Fibroblast of the aortic adventitia (primary cell): Measurements from ENCODE around the gene AMIGO3. TPM values are rescaled to one million over a fixed set of nuclear protein-coding genes. Genes with fewer than 3 reads are reported as not detected.

ENCODE experiments used
- DNase-seq: peaks from one replicate; pipeline ENCODE4 v3.0.0-alpha.2; 2010; ENCODE audit warnings: low read depth
- H3K4me3 ChIP-seq: 2 replicates; pipeline ENCODE4 v1.5.1; 2011; ENCODE audit warnings: low read depth, mild to moderate bottlenecking, control low read depth, low read length, moderate library complexity
- total RNA-seq: library from RNA; depleted of rRNA; stranded (reverse); fragments of >200 nt; gene quantifications from 2 replicates; pipeline ENCODE4 v1.2.3, GENCODE V29; 2012; ENCODE audit warnings: low replicate concordance
- TF ChIP-seq, protein P1 (sequence below): IDR thresholded peaks from 2 replicates; pipeline ENCODE4 v1.5.1; 2011; ENCODE audit warnings: mild to moderate bottlenecking, low read length, control low read depth, inconsistent platforms; ENCODE audit not compliant: insufficient read depth

AMIGO3 gene
- total RNA-seq, 1 donor = 0.27 TPM

DNA sequence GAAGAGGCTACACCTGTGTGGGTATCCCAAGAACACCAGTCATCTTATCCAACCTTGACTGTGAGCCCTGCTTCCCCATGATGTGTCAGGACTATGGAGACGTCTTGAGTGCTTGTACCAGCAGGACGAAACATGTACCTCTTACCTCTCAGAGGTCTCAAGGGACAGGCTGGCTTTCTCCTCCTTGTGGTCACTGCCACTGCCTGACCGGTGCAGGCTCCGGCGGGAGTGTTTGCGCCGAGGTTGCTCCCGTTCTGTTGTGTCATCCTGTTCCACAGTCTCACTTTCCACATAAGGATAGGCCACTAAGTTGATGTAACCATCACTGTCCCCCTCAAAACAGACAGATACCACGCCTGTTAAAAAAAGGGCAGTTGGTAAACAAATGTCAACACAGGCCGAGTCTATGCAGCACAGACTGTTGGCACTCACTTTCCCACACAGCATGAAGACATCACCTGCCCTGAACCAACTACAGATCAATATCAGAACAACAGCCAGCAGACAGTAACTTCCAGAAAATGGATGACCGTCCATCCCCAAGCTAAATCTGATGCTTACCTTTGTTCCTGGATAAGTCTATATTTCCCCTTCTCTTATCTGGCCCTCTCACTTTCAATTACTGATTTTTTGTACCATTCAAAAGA lies 18.7 kb upstream of the AMIGO3 start:
- H3K4me3 ChIP-seq = no peak overlapping the region
- DNase-seq = no peak
- TF ChIP-seq, protein P1, sequence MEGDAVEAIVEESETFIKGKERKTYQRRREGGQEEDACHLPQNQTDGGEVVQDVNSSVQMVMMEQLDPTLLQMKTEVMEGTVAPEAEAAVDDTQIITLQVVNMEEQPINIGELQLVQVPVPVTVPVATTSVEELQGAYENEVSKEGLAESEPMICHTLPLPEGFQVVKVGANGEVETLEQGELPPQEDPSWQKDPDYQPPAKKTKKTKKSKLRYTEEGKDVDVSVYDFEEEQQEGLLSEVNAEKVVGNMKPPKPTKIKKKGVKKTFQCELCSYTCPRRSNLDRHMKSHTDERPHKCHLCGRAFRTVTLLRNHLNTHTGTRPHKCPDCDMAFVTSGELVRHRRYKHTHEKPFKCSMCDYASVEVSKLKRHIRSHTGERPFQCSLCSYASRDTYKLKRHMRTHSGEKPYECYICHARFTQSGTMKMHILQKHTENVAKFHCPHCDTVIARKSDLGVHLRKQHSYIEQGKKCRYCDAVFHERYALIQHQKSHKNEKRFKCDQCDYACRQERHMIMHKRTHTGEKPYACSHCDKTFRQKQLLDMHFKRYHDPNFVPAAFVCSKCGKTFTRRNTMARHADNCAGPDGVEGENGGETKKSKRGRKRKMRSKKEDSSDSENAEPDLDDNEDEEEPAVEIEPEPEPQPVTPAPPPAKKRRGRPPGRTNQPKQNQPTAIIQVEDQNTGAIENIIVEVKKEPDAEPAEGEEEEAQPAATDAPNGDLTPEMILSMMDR = no peak

DNA sequence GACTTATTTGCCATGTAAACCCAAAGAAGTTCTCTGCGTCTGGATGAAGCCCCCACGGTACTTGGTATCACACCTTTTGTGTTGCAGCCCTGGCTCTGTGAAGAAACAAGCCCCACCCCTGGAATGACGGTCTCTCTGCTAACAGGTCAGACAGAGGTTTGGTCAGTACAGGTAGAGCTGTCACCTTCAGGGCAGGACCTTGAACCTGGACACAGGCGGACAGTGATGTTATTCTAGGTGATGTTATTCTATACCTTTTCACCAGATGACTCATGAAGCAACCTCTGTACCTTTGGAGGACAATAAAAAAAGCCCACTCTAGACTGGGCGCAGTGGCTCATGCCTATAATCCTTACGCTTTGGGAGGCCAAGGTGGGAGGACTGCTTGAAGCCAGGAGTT lies 15.3 kb upstream of the AMIGO3 start:
- TF ChIP-seq, protein P1 = no peak
- no peak for DNase-seq
- no peak overlapping the region for H3K4me3 ChIP-seq

DNA sequence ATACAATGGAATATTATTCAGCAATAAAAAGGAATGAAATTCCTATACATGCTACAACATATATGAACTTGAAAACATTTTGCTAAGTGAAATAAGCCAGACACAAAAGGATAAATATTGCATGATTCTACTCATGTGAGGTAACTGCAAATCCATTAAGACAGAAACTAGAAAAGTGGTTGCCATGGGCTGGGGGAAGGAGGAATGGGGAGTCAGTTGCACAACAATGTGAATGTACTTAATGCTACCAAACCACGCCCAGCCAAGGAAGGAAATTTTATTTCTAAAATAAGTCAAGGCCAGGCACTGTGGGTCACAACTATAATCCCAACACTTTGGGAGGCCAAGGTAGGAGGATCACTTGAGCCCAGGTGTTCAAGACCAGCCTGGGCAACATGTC lies 14.1 kb upstream of the AMIGO3 start:
- TF ChIP-seq, protein P1 = no peak
- no peak overlapping the region for H3K4me3 ChIP-seq
- DNase-seq = no peak

DNA sequence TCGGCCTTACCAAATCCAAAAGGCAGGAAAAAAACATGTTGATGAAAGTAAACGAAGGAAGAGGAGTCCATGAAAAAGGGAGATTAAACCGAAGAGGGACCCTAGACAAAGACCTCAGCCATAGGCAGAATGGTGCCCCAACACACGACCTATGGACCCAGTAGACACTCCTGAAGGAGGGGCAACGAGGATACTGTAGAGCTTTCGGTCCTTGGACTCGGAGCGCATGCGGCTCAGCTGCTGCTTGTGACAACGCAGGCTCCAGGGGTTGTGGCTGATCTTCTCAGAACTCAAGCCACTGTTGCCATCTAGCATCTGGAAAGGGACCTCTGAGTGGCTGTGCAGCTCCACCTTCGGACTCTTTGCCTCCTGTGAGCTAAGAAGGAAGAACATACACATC lies 13.1 kb upstream of the AMIGO3 start:
- TF ChIP-seq, protein P1 = no peak
- DNase-seq = no peak
- H3K4me3 ChIP-seq = no peak overlapping the region

DNA sequence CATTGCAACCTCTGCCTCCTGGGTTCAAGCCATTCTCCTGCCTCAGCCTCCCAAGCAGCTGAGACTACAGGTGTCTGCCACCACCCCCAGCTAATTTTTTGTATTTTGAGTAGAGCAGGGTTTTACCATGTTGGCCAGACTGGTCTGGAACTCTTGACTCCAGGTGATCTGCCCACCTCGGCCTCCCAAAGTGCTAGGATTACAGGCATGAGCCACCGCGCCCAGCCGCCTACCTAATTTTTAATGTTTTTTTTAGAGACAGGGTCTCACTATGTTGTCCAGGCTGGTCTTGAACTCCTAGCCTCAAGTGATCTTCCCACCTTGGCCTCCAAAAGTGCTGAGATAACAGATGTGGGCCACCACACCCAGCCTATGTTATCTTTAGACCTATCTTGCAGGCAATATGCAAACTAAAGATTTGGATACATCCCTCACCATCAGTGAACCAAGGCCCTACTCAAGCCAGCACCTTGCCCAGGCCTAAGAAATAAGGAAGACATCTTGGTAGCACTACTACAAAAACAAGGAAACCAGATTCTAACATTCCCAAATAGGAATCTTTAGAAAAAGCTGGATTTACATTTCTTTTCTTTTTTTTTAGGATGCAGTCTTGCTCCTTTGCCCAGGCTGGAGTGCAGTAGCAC lies 10.6 kb upstream of the AMIGO3 start:
- TF ChIP-seq, protein P1 = no peak
- no peak overlapping the region for H3K4me3 ChIP-seq
- no peak for DNase-seq

DNA sequence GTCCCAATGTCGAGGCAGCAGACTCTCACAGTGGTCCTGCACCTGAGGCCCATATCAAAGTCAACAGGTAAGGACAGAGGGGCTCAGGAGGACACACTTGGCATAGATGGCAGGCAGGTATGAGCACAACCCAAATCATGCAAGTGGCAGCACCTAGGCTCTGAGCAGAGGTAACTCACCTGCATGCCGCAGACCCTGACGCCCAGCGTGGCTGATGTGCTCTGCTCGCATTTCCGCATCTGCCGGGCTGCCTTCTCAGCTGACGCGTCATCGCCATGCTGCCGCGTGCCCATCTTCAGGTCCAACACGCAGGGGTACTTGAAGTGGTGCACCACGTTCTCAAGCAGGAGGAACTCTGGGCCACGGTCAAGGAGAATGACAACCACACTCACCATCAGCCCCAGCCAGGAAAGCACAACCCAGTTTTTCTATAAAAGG lies 8.5 kb upstream of the AMIGO3 start:
- no peak overlapping the region for H3K4me3 ChIP-seq
- DNase-seq = no peak
- TF ChIP-seq, protein P1 = no peak
